ENCODE measurements around the gene DPP6.

Gene DPP6

DNA sequence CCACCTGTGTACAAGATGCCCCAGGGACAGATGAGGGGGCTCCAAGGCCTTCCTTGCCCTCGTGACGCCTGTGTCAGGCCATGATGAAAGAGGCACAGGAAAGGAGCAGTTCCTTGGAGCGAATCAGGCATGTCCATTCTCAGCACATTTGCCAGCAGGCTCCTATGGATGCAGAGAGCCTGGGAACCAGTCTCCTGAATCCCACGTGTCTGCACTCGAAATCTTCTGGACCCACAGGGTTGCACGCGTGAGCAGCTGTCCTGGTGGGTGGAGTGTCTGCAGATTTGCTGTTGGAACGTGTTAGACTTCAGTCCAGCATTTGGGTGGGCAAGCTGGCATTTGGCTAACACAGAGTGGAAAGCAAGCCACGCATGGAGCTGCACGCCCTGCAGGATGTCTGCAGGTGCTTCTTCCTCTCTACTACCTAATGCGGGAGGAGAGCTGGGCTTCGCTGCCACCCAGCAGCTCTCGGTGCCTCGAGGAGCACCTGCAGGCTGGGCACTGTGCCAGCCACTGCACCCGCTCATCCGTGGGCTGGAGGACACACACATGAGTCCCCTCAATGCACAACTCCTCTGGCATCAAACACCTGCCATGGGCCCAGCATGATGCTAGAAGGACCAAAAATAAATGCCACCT lies 810.1 kb downstream of the DPP6 start:
- Mint-ChIP-seq H3K9me3 (no peaks in the 10 kb centered on the region), H3K27me3 (peaks cover 13% of the 10 kb centered on the region), H3K36me3 (ENCODE audit: low read depth) (no peaks in the 10 kb centered on the region), H3K4me1 (ENCODE audit: low read depth) (no peaks in the 10 kb centered on the region), H3K27ac (no peak overlapping the region), H3K4me3 (no peak overlapping the region)

DNA sequence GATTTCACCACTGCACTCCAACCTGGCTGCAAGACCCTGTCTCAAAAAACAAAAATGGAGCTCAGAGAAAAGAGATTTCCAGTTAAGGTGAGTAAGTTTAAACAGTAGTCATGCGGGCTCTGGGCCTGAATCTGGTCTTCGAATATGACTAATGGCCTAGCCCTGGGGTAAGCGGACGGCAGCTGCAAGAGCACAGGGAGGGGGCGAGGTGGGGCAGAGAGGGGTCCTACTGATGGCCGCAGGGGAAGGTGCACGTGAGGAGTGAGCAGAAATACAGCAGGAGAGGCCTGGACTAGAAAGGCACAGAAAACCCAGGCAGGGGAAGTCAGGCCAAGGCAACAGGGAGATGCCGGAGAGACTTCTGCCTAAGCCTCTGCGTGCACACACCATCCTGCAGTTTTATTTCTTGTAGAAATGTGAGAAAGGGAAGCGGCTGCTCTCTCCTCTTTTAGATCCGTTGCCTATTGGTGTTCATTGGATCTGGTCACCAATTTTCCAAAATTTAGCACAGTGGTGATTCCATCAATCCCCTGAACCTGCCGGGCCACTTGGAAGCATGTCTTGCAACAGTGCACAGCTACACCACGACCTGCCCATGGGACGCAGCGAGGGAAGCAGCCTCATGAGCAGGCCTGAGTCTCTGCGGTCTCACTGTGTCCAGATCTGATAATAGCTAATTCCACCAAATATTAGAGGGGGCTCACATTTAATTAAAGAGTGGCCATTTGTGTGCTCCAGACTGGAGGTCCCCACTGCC lies 811.7 kb downstream of the DPP6 start:
- H3K9me3 Mint-ChIP-seq: no peaks in the 10 kb centered on the region
- peaks cover 27% of the 10 kb centered on the region for H3K27me3 Mint-ChIP-seq
- no peak overlapping the region for H3K27ac Mint-ChIP-seq
- H3K36me3 Mint-ChIP-seq (ENCODE audit: low read depth): no peaks in the 10 kb centered on the region
- no peaks in the 10 kb centered on the region for H3K4me1 Mint-ChIP-seq (ENCODE audit: low read depth)
- no peak overlapping the region for H3K4me3 Mint-ChIP-seq

- H3K9me3 Mint-ChIP-seq: no peaks in the 10 kb centered on the region
- peaks cover 32% of the 10 kb centered on the region for H3K27me3 Mint-ChIP-seq
- H3K36me3 Mint-ChIP-seq (ENCODE audit: low read depth): no peaks in the 10 kb centered on the region
- no peak overlapping the region for H3K27ac Mint-ChIP-seq
- no peak overlapping the region for H3K4me3 Mint-ChIP-seq
- H3K4me1 Mint-ChIP-seq (ENCODE audit: low read depth): no peaks in the 10 kb centered on the region
Measured at GRCh38 chr7:154864523-154864891, 812.3 kb downstream of the DPP6 start.

DNA sequence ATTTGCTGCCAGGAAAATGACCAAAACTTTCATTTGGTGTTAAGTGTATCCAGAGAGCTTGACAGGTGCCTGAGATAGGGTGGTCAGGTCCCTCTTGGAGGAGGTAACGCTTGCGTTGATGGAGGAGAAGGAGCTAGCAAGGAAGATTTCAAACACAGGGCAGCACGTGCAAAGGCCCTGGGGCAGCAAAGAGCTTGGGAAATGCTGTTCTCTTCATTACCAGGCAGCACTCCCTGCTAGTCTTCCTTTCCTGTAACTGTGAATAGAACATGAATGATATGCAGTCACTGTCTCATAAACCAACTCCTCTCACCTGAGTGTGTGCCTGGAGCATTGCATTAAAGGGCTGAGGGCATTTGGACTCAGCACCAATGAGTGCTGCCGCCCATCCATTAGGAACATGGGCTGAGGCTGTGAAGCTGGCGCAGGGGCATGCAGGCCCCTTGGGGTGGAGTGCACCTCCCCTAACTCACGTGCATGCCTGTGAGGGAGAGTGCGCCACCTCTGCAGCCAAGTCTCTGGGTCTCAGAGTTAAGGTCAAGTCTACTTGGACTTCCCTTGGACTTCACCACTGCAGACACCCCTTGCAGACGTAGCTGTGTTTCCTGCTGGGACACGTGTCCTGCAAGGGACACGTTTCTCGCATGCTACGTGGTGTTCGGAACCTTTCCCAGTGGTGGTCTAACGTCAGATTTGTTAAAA lies 813.9 kb downstream of the DPP6 start:
- H3K4me3 Mint-ChIP-seq: no peak overlapping the region
- H3K27me3 Mint-ChIP-seq: peaks cover 32% of the 10 kb centered on the region
- H3K27ac Mint-ChIP-seq: no peak overlapping the region
- H3K36me3 Mint-ChIP-seq (ENCODE audit: low read depth): no peaks in the 10 kb centered on the region
- no peaks in the 10 kb centered on the region for H3K4me1 Mint-ChIP-seq (ENCODE audit: low read depth)
- H3K9me3 Mint-ChIP-seq: no peaks in the 10 kb centered on the region

DNA sequence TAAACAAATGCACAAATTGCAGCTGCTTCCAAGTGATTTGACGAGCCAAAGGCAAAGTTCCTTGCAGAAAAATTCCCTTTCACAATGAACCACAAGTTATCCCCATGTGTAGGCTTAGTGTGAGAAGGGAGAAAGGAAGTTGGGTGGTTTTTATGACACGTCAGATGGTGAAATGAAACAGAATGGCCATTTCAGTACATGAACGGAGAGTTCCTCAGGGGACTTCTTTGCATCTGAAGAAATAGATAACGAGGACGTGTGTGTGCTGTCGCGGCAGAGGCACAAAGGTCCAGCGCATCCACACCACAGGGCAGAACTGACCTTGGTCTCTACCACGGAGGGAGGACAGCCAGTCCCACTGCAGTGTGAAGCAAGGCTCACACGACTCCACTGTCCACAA lies 814.9 kb downstream of the DPP6 start:
- H3K36me3 Mint-ChIP-seq (ENCODE audit: low read depth): no peaks in the 10 kb centered on the region
- no peak overlapping the region for H3K27ac Mint-ChIP-seq
- no peaks in the 10 kb centered on the region for H3K9me3 Mint-ChIP-seq
- peaks cover 32% of the 10 kb centered on the region for H3K27me3 Mint-ChIP-seq
- H3K4me3 Mint-ChIP-seq: no peak overlapping the region
- no peaks in the 10 kb centered on the region for H3K4me1 Mint-ChIP-seq (ENCODE audit: low read depth)

- no peaks in the 10 kb centered on the region for H3K36me3 Mint-ChIP-seq (ENCODE audit: low read depth)
- H3K27me3 Mint-ChIP-seq: peaks cover 32% of the 10 kb centered on the region
- H3K4me1 Mint-ChIP-seq (ENCODE audit: low read depth): no peaks in the 10 kb centered on the region
- no peaks in the 10 kb centered on the region for H3K9me3 Mint-ChIP-seq
- no peak overlapping the region for H3K4me3 Mint-ChIP-seq
- no peak overlapping the region for H3K27ac Mint-ChIP-seq
Measured at GRCh38 chr7:154868921-154869320, 816.7 kb downstream of the DPP6 start.

DNA sequence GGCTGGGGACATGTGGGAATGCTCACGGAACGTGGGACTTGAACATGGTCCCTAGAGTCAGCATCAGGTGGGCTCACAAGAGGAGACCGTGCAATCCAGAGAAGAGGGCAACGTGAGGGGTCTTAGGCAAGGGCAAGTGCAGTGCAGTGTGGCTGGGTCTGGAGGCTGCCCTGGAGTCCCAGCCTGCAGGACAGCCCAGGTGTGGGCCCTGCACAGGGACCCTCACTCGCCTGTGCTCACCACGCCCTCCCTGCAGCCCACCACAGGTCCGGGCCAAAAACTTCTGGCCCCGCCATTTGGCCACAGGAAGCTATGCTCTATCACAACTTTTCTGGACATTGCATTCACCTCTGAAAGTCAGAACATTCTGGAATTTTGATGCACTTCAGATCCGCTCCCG lies 817.2 kb downstream of the DPP6 start:
- Mint-ChIP-seq H3K9me3 (no peaks in the 10 kb centered on the region), H3K4me3 (no peak overlapping the region), H3K36me3 (ENCODE audit: low read depth) (no peaks in the 10 kb centered on the region), H3K4me1 (ENCODE audit: low read depth) (no peaks in the 10 kb centered on the region), H3K27ac (no peak overlapping the region), H3K27me3 (peaks cover 32% of the 10 kb centered on the region)

- no peaks in the 10 kb centered on the region for H3K36me3 Mint-ChIP-seq (ENCODE audit: low read depth)
- H3K4me3 Mint-ChIP-seq: no peak overlapping the region
- H3K9me3 Mint-ChIP-seq: no peaks in the 10 kb centered on the region
- no peaks in the 10 kb centered on the region for H3K4me1 Mint-ChIP-seq (ENCODE audit: low read depth)
- peaks cover 35% of the 10 kb centered on the region for H3K27me3 Mint-ChIP-seq
- H3K27ac Mint-ChIP-seq: no peak overlapping the region
Measured at GRCh38 chr7:154871507-154871906, 819.3 kb downstream of the DPP6 start.

DNA sequence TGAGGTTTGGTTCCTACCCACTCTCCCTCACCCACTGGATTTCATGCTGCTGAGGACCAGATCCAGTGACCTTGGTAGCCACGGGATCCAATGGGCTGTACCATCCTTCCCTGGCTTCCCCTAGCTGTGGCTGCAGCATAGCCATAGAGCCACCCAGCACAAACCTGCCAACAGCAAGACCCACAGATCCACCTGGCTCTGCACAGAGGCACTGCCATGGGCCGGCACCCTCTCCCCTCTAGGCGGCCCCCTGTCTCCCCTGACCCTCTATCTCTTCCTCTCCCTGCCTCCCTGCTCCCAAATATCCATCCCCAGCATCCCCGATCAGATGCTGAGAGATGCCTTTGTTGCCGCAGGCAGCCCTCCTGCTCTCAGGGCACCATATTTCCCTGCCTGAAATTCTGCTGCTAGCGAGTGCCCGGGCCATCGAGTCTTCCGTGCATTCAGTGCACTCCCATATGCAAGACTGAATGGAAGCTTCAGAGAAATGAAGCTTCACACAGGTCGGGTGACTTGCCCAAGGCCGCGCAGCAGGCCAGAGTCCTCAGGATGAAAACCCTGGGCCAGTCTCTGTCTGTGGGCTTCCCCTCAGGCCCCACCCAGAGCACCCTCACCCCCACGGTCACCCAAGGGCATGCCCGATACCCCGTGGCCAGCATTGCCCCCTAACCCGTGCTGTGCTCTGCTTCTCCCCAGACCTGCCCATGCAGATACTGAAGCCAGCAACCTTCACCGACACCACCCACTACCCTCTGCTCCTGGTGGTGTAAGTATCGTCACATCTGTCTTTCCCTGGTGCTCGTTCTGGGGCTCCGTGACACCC lies 819.9 kb downstream of the DPP6 start:
- peaks cover 31% of the 10 kb centered on the region for H3K27me3 Mint-ChIP-seq
- H3K36me3 Mint-ChIP-seq (ENCODE audit: low read depth): no peaks in the 10 kb centered on the region
- no peaks in the 10 kb centered on the region for H3K4me1 Mint-ChIP-seq (ENCODE audit: low read depth)
- H3K9me3 Mint-ChIP-seq: no peaks in the 10 kb centered on the region
- H3K27ac Mint-ChIP-seq: no peak overlapping the region
- H3K4me3 Mint-ChIP-seq: no peak overlapping the region

GRCh38 chr7:154872811-154873499 lies 820.8 kb downstream of the DPP6 start:
- H3K4me1 Mint-ChIP-seq (ENCODE audit: low read depth): no peaks in the 10 kb centered on the region
- H3K27me3 Mint-ChIP-seq: peaks cover 26% of the 10 kb centered on the region
- H3K4me3 Mint-ChIP-seq: no peak overlapping the region
- H3K36me3 Mint-ChIP-seq (ENCODE audit: low read depth): no peaks in the 10 kb centered on the region
- no peaks in the 10 kb centered on the region for H3K9me3 Mint-ChIP-seq
- no peak overlapping the region for H3K27ac Mint-ChIP-seq

GRCh38 chr7:154873500-154874121 lies 821.4 kb downstream of the DPP6 start:
- Mint-ChIP-seq H3K27me3 (peaks cover 19% of the 10 kb centered on the region), H3K27ac (no peak overlapping the region), H3K36me3 (ENCODE audit: low read depth) (no peaks in the 10 kb centered on the region), H3K4me1 (ENCODE audit: low read depth) (no peaks in the 10 kb centered on the region), H3K4me3 (no peak overlapping the region), H3K9me3 (no peaks in the 10 kb centered on the region)

DNA sequence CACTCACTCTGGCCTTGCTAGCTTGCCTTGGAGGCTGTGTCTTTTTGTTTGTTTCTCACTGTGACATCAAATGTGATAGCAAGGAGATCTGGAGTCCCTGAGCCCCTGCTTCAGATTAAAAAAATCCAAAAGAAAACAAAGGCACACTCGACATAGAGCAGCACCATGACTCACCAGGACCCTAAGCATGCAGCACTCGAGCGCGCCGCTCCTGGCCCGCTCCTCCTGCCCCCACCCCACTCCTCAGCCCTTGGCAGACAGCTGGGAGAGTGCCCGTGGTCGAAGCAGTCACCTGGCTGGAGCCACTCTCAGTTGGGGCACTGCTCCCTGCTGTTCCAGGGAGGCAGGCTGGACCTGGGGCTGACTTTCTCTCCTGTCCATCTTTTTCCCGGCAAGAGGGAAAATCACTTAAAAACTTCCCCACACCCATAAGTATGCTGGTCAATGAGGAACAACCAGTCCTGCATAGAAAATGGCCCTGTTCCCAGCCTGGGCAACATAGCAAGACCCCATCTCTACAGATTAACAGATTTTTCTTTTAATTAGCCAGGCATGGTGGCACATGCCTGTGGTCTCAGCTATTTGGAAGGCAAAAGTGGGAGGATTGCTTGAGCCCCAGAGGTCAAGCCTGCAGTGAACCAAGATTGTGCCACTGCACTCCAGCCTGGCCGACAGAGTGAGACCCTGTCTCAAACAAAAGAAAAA lies 822.4 kb downstream of the DPP6 start:
- Mint-ChIP-seq H3K4me1 (ENCODE audit: low read depth) (no peaks in the 10 kb centered on the region), H3K27ac (no peak overlapping the region), H3K4me3 (no peak overlapping the region), H3K27me3 (peaks cover 11% of the 10 kb centered on the region), H3K9me3 (no peaks in the 10 kb centered on the region), H3K36me3 (ENCODE audit: low read depth) (no peaks in the 10 kb centered on the region)

- no peaks in the 10 kb centered on the region for H3K4me1 Mint-ChIP-seq (ENCODE audit: low read depth)
- no peaks in the 10 kb centered on the region for H3K9me3 Mint-ChIP-seq
- H3K27ac Mint-ChIP-seq: no peak overlapping the region
- H3K27me3 Mint-ChIP-seq: peaks cover 11% of the 10 kb centered on the region
- H3K36me3 Mint-ChIP-seq (ENCODE audit: low read depth): no peaks in the 10 kb centered on the region
- no peak overlapping the region for H3K4me3 Mint-ChIP-seq
Measured at GRCh38 chr7:154875297-154875696, 823.1 kb downstream of the DPP6 start.

GRCh38 chr7:154876516-154876915 lies 824.3 kb downstream of the DPP6 start:
- no peak overlapping the region for H3K4me3 Mint-ChIP-seq
- H3K27me3 Mint-ChIP-seq: peaks cover 11% of the 10 kb centered on the region
- no peaks in the 10 kb centered on the region for H3K36me3 Mint-ChIP-seq (ENCODE audit: low read depth)
- H3K4me1 Mint-ChIP-seq (ENCODE audit: low read depth): no peaks in the 10 kb centered on the region
- no peak overlapping the region for H3K27ac Mint-ChIP-seq
- H3K9me3 Mint-ChIP-seq: no peaks in the 10 kb centered on the region

Data from stimulated activated naive CD8-positive, alpha-beta T cell treated with anti-CD3 and anti-CD28 coated beads, Interleukin-15, Interleukin-2, amounts not matched to agents 100 ng/mL and 50 ng/mL, for 24 hours (primary cell).